ELR (cell line): ENCODE data around the gene DSTYK.
"Not testable (repeated sequence)": the region's sequence is repeated elsewhere in the genome, so short reads cannot be mapped to it uniquely, and the experiment has no call there.

Source experiments
- DNase-seq: peaks from one replicate; pipeline ENCODE4 v3.0.0-alpha.2; 2015; ENCODE audit warnings: low read depth

The DSTYK gene

GRCh38 chr1:205170532-205171269 is 40.8 kb downstream of the DSTYK start:
- DNase-seq: no peak

- DNase-seq: no peak
These were observed 42.3 kb downstream of the DSTYK start for GRCh38 chr1:205169248-205169647.

GRCh38 chr1:205168291-205168690 is 43.2 kb downstream of the DSTYK start:
- peak; percentile 42 for DNase-seq

GRCh38 chr1:205162301-205162700 is 49.2 kb downstream of the DSTYK start:
- DNase-seq: no peak

GRCh38 chr1:205161076-205161475 is 50.4 kb downstream of the DSTYK start:
- no peak for DNase-seq

GRCh38 chr1:205158048-205158616 is 53.4 kb downstream of the DSTYK start:
- no peak for DNase-seq

GRCh38 chr1:205155665-205156377 is 55.7 kb downstream of the DSTYK start:
- not testable (repeated sequence) for DNase-seq

GRCh38 chr1:205152505-205152904 is 59.0 kb downstream of the DSTYK start:
- DNase-seq: no peak

- DNase-seq: peak; percentile 60
These were observed 60.7 kb downstream of the DSTYK start for GRCh38 chr1:205150651-205151428.

GRCh38 chr1:205147191-205147835 is 64.2 kb downstream of the DSTYK start:
- peak; percentile 80 for DNase-seq

GRCh38 chr1:205144751-205145150 is 66.8 kb downstream of the DSTYK start:
- peak; percentile 77 for DNase-seq

- DNase-seq: no peak
These were observed 67.3 kb downstream of the DSTYK start for GRCh38 chr1:205144046-205144720.

- no peak for DNase-seq
These were observed 69.4 kb downstream of the DSTYK start for GRCh38 chr1:205142102-205142469.

GRCh38 chr1:205141236-205142101 is 70.0 kb downstream of the DSTYK start:
- peak; percentile 84 for DNase-seq

GRCh38 chr1:205140113-205140512 is 71.4 kb downstream of the DSTYK start:
- DNase-seq: no peak

GRCh38 chr1:205137901-205138300 is 73.6 kb downstream of the DSTYK start:
- no peak for DNase-seq

- no peak for DNase-seq
These were observed 78.2 kb downstream of the DSTYK start for GRCh38 chr1:205133287-205133686.

GRCh38 chr1:205129447-205130029 is 82.0 kb downstream of the DSTYK start:
- DNase-seq: no peak

GRCh38 chr1:205128050-205128449 is 83.5 kb downstream of the DSTYK start:
- no peak for DNase-seq

GRCh38 chr1:205127646-205128045 is 83.9 kb downstream of the DSTYK start:
- DNase-seq: no peak
